GM21526 (cell line): Measurements from ENCODE around the gene NNT.
"Not testable (repeated sequence)": the region's sequence is repeated elsewhere in the genome, so short reads cannot be mapped to it uniquely, and the experiment has no call there.

Source experiments
- ATAC-seq: cut with Tn5 transposase; IDR thresholded peaks from one replicate; pipeline ENCODE4 v1.9.1; 2021; ENCODE audit warnings: moderate library complexity; ENCODE audit not compliant: unreplicated experiment, low FRiP score

NNT gene

GRCh38 chr5:43582082-43583005 lies 20.6 kb upstream of the NNT start:
- ATAC-seq: no peak

- no peak for ATAC-seq
Measured at GRCh38 chr5:43583724-43584123, 19.3 kb upstream of the NNT start.

- ATAC-seq: no peak
Measured at GRCh38 chr5:43584166-43584699, 18.7 kb upstream of the NNT start.

- ATAC-seq: no peak
Measured at GRCh38 chr5:43588842-43589241, 14.1 kb upstream of the NNT start.

GRCh38 chr5:43589310-43589709 lies 13.7 kb upstream of the NNT start:
- ATAC-seq: no peak

- ATAC-seq: no peak
Measured at GRCh38 chr5:43590700-43591099, 12.3 kb upstream of the NNT start.

- no peak for ATAC-seq
Measured at GRCh38 chr5:43592363-43592762, 10.6 kb upstream of the NNT start.

GRCh38 chr5:43598927-43599326 lies 4.1 kb upstream of the NNT start:
- ATAC-seq: not testable (repeated sequence)

GRCh38 chr5:43601454-43602260 lies 1.3 kb upstream of the NNT start:
- peak; percentile 37 for ATAC-seq

GRCh38 chr5:43603344-43604217 lies 601 bp downstream of the NNT start:
- peak; percentile 45 for ATAC-seq

GRCh38 chr5:43604699-43605098 lies 1.7 kb downstream of the NNT start:
- ATAC-seq: no peak

GRCh38 chr5:43606351-43606750 lies 3.4 kb downstream of the NNT start:
- ATAC-seq: no peak

- no peak for ATAC-seq
Measured at GRCh38 chr5:43608406-43608805, 5.4 kb downstream of the NNT start.

GRCh38 chr5:43609752-43610151 lies 6.8 kb downstream of the NNT start:
- peak; percentile 85 for ATAC-seq

- ATAC-seq: no peak
Measured at GRCh38 chr5:43613370-43613769, 10.4 kb downstream of the NNT start.

GRCh38 chr5:43615445-43616184 lies 12.6 kb downstream of the NNT start:
- no peak for ATAC-seq

GRCh38 chr5:43616535-43616934 lies 13.6 kb downstream of the NNT start:
- no peak for ATAC-seq

- ATAC-seq: no peak
Measured at GRCh38 chr5:43619380-43619779, 16.4 kb downstream of the NNT start.

GRCh38 chr5:43619911-43620310 lies 16.9 kb downstream of the NNT start:
- ATAC-seq: no peak
